Colonic mucosa (tissue), 4 donors: Measurements from ENCODE around the gene MMP25. TPM values are rescaled to one million over a fixed set of nuclear protein-coding genes. Genes with fewer than 3 reads are reported as not detected.

ENCODE experiments used
- DNase-seq: peaks from one replicate; pipeline ENCODE4 v3.0.0-alpha.2; 2020
- H3K27ac ChIP-seq: fragments of 200-600 bp; one replicate; pipeline ENCODE4 v1.8.0; 2021
- H3K27me3 ChIP-seq: fragments of 200-600 bp; one replicate; pipeline ENCODE4 v1.8.0; 2021
- H3K36me3 ChIP-seq: fragments of 200-600 bp; one replicate; pipeline ENCODE4 v1.8.0; 2021
- H3K4me1 ChIP-seq: fragments of 200-600 bp; one replicate; pipeline ENCODE4 v1.8.0; 2021; ENCODE audit warnings: mild to moderate bottlenecking
- H3K4me3 ChIP-seq: fragments of 200-600 bp; one replicate; pipeline ENCODE4 v1.8.0; 2021
- H3K9ac ChIP-seq, 2 donors: one replicate each; pipeline ENCODE4 v1.7.0; 2013; ENCODE audit warnings: control low read depth in 2 of 2, low read depth in 2 of 2, low read length in 2 of 2
- H3K9me3 ChIP-seq: fragments of 200-600 bp; one replicate; pipeline ENCODE4 v1.8.0; 2021
- intact Hi-C: fragments of 100-400 bp; cut with DNase I; formaldehyde crosslinking; loops from one replicate; pipeline ENCODE4 v1.14.1; 2022
- total RNA-seq, 2 donors: library from RNA; stranded (reverse); fragmentation: NEBNext Ultra II Directional in 1 of 2; extraction: Animal tissue kit (Norgen Biotek cat#: 25700) in 1 of 2; gene quantifications; one replicate each; pipeline ENCODE4 v1.2.1, GENCODE V29; 2021
- TF ChIP-seq, protein P1 (sequence below): fragments of 200-600 bp; IDR thresholded peaks from one replicate; pipeline ENCODE4 v1.8.0; 2022; ENCODE audit warnings: antibody characterized with exemption, mild to moderate bottlenecking
- donor health status: healthy.
- donor health status: DM: no; HTN: no; CAD: no.
- donor health status: DM: no; HTN: no; CAD: no.

The MMP25 gene
- total RNA-seq, 2 donors from 2014 or later = 0.44 to 0.88 TPM

DNA sequence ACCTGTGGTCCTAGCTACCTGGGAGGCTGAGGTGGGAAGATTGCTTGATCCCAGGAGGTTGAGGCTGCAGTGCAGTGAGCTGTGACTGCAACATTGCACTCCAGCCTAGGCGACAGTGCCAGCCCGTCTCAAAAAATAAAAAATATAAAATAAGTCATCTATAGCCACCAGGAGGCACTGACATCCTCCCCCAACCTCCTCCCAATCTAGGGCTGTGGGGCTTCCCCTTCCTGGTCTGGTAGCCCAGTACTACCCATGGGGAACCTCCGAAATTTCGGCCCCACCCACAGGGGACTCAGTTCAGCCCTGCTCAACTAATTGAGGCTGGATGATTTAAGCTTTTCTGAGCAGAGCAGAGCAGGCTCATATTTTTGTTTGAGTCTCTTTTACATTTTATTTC lies 49.5 kb downstream of the MMP25 start:
- intact Hi-C loops = no loop called here
- no peak for DNase-seq

DNA sequence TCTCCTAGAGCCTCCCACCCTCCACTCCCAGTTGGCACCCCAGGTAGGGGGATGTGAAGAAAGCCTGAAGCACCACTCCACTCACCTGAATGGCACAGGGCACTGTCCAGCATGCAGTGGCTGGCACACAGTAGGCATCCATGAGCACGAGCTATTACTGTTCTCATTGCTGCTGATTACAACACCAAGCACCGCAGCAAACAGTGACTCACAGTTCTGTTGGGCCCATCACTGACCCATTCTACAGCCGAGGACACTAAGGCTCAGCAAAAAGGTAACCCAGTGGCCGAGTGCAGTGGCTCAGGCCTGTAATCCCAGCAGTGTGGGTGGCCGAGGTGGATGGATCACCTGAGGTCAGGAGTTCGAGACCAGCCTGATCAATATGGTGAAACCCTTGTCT lies 50.0 kb downstream of the MMP25 start:
- H3K36me3 ChIP-seq = no peaks in the 10 kb centered on the region
- H3K27me3 ChIP-seq = no peaks in the 10 kb centered on the region
- no peak overlapping the region for H3K4me3 ChIP-seq
- intact Hi-C loops = no loop called here
- H3K9ac ChIP-seq = no peak overlapping the region
- H3K27ac ChIP-seq = no peak overlapping the region
- no peak for DNase-seq
- H3K4me1 ChIP-seq = no peaks in the 10 kb centered on the region
- TF ChIP-seq, protein P1, sequence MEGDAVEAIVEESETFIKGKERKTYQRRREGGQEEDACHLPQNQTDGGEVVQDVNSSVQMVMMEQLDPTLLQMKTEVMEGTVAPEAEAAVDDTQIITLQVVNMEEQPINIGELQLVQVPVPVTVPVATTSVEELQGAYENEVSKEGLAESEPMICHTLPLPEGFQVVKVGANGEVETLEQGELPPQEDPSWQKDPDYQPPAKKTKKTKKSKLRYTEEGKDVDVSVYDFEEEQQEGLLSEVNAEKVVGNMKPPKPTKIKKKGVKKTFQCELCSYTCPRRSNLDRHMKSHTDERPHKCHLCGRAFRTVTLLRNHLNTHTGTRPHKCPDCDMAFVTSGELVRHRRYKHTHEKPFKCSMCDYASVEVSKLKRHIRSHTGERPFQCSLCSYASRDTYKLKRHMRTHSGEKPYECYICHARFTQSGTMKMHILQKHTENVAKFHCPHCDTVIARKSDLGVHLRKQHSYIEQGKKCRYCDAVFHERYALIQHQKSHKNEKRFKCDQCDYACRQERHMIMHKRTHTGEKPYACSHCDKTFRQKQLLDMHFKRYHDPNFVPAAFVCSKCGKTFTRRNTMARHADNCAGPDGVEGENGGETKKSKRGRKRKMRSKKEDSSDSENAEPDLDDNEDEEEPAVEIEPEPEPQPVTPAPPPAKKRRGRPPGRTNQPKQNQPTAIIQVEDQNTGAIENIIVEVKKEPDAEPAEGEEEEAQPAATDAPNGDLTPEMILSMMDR = no peak
- H3K9me3 ChIP-seq = no peaks in the 10 kb centered on the region

More for the DNA sequence above, 49.5 kb downstream of the MMP25 start:
- Histone ChIP-seq H3K4me3 (no peak overlapping the region), H3K4me1 (no peaks in the 10 kb centered on the region), H3K9ac (no peak overlapping the region), H3K27ac (no peak overlapping the region), H3K9me3 (no peaks in the 10 kb centered on the region), H3K36me3 (no peaks in the 10 kb centered on the region), H3K27me3 (no peaks in the 10 kb centered on the region)
- TF ChIP-seq, protein P1 = peak; percentile 16

DNA sequence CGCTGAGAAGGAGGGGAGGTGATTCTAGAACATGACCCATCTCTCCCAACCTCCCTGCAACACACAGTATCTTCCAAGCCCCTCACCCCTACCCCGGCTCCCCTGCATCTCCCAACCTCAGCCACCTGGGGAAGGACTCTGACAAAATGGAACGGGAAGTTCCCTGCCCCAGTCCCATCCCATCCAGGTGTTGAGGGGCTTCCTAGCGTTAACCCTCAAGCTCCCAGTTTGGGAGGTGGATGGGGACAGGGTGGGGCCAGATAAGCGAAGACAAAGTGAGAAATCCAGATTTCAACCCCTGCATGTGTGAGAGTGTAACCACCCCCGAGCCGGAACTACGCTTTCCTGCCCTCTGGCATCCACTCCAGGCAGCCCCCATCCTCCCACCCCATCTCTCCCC lies 50.9 kb downstream of the MMP25 start:
- no peaks in the 10 kb centered on the region for H3K9me3 ChIP-seq
- no peak overlapping the region for H3K4me3 ChIP-seq
- H3K9ac ChIP-seq = no peak overlapping the region
- H3K36me3 ChIP-seq = no peaks in the 10 kb centered on the region
- no peaks in the 10 kb centered on the region for H3K27me3 ChIP-seq
- no peaks in the 10 kb centered on the region for H3K4me1 ChIP-seq
- DNase-seq = no peak
- H3K27ac ChIP-seq = no peak overlapping the region
- TF ChIP-seq, protein P1 = no peak
- intact Hi-C loops = no loop called here

DNA sequence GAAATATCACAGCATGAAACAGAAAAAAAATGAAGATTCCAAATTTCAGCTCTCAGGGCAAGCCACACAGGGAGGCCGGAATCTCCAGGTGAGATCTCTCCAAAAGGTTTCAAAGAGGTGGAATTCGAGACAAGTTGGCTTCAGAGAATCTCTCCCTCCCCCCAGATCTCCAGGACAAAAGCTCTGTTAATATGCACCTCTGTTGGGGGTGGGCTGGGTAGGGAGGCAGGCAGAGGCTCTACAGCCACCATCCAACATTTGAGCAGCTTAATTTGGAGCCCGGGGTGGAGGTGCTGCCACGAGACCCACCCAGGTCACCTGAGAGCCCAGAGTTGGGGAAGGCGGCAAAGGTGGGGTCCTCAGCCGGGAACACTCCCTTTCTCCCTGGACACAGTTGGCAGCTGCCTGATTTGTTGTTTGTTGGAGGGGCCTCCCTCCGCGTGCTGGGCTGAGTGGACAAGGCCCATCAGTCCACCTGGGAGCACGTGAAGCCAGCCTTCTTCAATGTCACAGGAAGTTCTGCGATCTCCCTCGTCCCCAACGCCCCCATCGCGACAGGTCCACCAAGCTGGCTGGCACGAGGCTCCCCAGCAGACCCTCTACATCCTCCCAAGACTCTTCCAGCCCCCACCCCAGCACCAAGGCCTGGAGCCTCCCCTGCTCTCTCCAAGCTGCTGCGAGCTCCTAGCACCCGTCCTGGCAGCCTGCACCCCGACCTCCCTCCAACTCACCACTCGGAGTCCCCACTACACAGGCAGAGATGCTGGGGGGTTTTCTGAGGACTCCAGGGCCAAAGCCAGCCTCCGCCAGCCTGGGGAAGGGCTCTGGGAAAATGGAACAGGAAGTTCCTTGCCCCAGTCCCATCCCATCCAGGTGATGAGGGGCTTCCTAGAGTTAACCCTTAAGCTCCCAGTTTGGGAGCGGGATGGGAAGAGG lies 52.4 kb downstream of the MMP25 start, which contains the start of gene ZSCAN10:
ZSCAN10 (minus strand) TSS at position 836 of the 936 bp plus-strand sequence. CDS start 6,357 bp downstream, outside the sequence.
- Histone ChIP-seq H3K4me1 (no peaks in the 10 kb centered on the region), H3K27me3 (no peaks in the 10 kb centered on the region), H3K4me3 (no peak within 1 kb of the TSS), H3K9me3 (no peaks in the 10 kb centered on the region), H3K9ac (no peak within 1 kb of the TSS), H3K27ac (no peak within 1 kb of the TSS), H3K36me3 (no peaks in the 10 kb centered on the region)
- TF ChIP-seq, protein P1 = no peak
- intact Hi-C loops = no loop called here
- DNase-seq = no peak

DNA sequence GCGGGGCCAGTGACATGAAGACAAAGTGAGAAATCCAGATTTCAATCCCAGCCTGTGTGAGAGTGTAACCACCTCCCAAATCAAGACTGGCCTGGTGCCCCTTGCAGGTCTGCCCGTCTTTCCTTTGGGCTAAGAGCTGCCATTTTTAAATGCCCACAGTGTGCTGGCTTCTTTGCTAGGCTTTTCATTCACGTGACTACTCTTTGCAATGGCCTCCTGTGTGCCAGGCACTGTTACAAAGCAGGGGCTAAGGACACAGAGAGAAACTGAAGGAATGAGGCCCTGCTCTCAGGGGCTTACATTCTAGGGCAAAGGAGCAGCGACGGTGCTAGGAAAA lies 53.0 kb downstream of the MMP25 start:
- H3K27me3 ChIP-seq = no peaks in the 10 kb centered on the region
- H3K4me3 ChIP-seq = no peak overlapping the region
- DNase-seq = no peak
- H3K27ac ChIP-seq = no peak overlapping the region
- no peak overlapping the region for H3K9ac ChIP-seq
- H3K9me3 ChIP-seq = no peaks in the 10 kb centered on the region
- intact Hi-C loops = no loop called here
- TF ChIP-seq, protein P1 = no peak
- H3K36me3 ChIP-seq = no peaks in the 10 kb centered on the region
- no peaks in the 10 kb centered on the region for H3K4me1 ChIP-seq
